ENCODE data around the gene TUBB6. TPM values are rescaled to one million over a fixed set of nuclear protein-coding genes. Genes with fewer than 3 reads are reported as not detected.

The TUBB6 gene
- total and polyA plus RNA-seq, 2 of the 13 experiments (the other 11 are each of a cell fraction or from before 2014, with no cell fraction given) = 9.9 to 28.6 TPM

- H4K20me1 ChIP-seq (ENCODE audit: insufficient read depth, low read length) = peaks cover 19% of the 10 kb centered on the region
- no peak overlapping the region for H3K4me3 ChIP-seq (replicated peaks in 1 of 3; ENCODE audit: insufficient read depth in 1 of 3, low read depth in 2 of 3, low read length in 3 of 3)
- H3K9me3 ChIP-seq (ENCODE audit: low read length) = no peaks in the 10 kb centered on the region
- H3K4me2 ChIP-seq (ENCODE audit: low read depth, low read length) = no peak overlapping the region
- ChIA-PET POLR2A (no interaction called here), CTCF (ENCODE audit: low intra/inter-chr PET ratio, low total read pairs) (no interaction called here)
- 85% methylated on average over 7 of the region's 7 CpGs for WGBS (ENCODE audit: low lambda C conversion rate)
- no peak overlapping the region for H2AFZ ChIP-seq (ENCODE audit: low read length)
- in situ Hi-C loops (cut with HindIII; ENCODE audit: extremely low pct_ligation_motif_present, low pct_unique_long_range_greater_than_20kb) (no loop called here), intact Hi-C loops (cut with micrococcal nuclease; ENCODE audit: unreplicated experiment) (no loop called here)
- no peaks in the 10 kb centered on the region for H3K27me3 ChIP-seq (ENCODE audit: control insufficient read depth in 1 of 2, insufficient read depth in 2 of 2, low read length in 2 of 2)
- H3K4me1 ChIP-seq (ENCODE audit: insufficient read depth, low read length) = peaks cover 23% of the 10 kb centered on the region
- no peak overlapping the region for H3K9ac ChIP-seq (ENCODE audit: insufficient read depth, low read depth, low read length)
- H3K79me2 ChIP-seq (ENCODE audit: insufficient read depth, low read length) = no peaks in the 10 kb centered on the region
- no peak overlapping the region for H3K27ac ChIP-seq (ENCODE audit: extremely low read length, insufficient read depth, low read length)
- TF ChIP-seq RAD21 (CRISPR knock-in tag; IDR thresholded peaks at IDR 0.05) (no peak), ZFP90 (CRISPR knock-in tag; IDR thresholded peaks at IDR 0.05; ENCODE audit: borderline replicate concordance) (no peak), ZNF563 (CRISPR knock-in tag; IDR thresholded peaks at IDR 0.05) (no peak), XBP1 (CRISPR knock-in tag; IDR thresholded peaks at IDR 0.05) (no peak), ARID4A (CRISPR knock-in tag; IDR thresholded peaks at IDR 0.05; ENCODE audit: borderline replicate concordance) (no peak), SP5 (CRISPR knock-in tag; IDR thresholded peaks at IDR 0.05; ENCODE audit: borderline replicate concordance, low read depth) (no peak), HES4 (CRISPR knock-in tag; IDR thresholded peaks at IDR 0.05; ENCODE audit: borderline replicate concordance) (no peak), ZSCAN5A (CRISPR knock-in tag; IDR thresholded peaks at IDR 0.05; ENCODE audit: borderline replicate concordance) (no peak), ZNF101 (CRISPR knock-in tag; IDR thresholded peaks at IDR 0.05; ENCODE audit: borderline replicate concordance, low read depth) (no peak), ASH2L (IDR thresholded peaks at IDR 0.05; ENCODE audit: insufficient read length, low read depth, low read length) (no peak), GMEB2 (CRISPR knock-in tag; IDR thresholded peaks at IDR 0.05; ENCODE audit: low read depth) (no peak), CBFB (CRISPR knock-in tag; IDR thresholded peaks at IDR 0.05) (no peak), KLF15 (CRISPR knock-in tag; IDR thresholded peaks at IDR 0.05; ENCODE audit: borderline replicate concordance) (no peak), NFE2 (CRISPR knock-in tag; IDR thresholded peaks at IDR 0.05) (no peak)
- no peak for ATAC-seq
- DNase-seq (ENCODE audit: low spot score) = no peak
- no peak for FAIRE-seq
- H3K36me3 ChIP-seq (replicated peaks in 1 of 2; ENCODE audit: control insufficient read depth in 1 of 2, insufficient read depth in 2 of 2, low read length in 2 of 2) = peaks cover 16 to 34% of the 10 kb centered on the region in 2 experiments
- no TSS peak for BruUV-seq (replicated peaks)
Measured at GRCh38 chr18:12335503-12335902, 27.5 kb downstream of the TUBB6 start.

Measured in HepG2 (cell line).